ENCODE measurements around the gene CST6. TPM values are rescaled to one million over a fixed set of nuclear protein-coding genes. Genes with fewer than 3 reads are reported as not detected.
"Not testable (repeated sequence)": the region's sequence is repeated elsewhere in the genome, so short reads cannot be mapped to it uniquely, and the experiment has no call there.

CST6 gene
- total RNA-seq, 1 donor from 2014 or later, result 4.6 TPM

- DNase-seq (ENCODE audit: low spot score), result no peak
Measured at GRCh38 chr11:66014804-66015453, 3.1 kb downstream of the CST6 start.

DNA sequence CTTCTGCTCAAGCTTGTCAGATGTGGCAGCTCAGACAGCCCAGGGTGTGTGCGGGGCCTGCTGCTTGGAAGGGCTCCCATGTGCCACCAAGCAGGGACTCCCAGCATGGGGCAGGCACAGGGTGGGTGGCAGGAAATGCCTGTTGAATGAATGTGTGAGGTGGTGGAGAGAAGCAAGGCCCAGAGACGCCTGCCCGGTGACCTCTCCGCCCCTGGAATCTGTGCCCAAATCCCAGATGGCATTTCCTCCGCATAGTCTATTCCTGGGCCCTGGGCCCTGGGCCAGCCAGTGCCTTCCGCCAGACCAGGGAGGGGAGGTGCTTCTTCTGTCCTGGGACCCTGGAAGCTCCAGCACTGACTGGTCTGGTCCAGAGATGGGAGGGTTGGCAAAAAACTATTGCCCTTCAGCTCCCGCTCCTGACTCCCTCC, 3.7 kb downstream of the CST6 start:
- DNase-seq (ENCODE audit: low spot score), result peak; percentile 44

- DNase-seq (ENCODE audit: low spot score), result no peak
Measured at GRCh38 chr11:66015936-66016792, 4.4 kb downstream of the CST6 start.

- DNase-seq (ENCODE audit: low spot score), result no peak
Measured at GRCh38 chr11:66016793-66017177, 5.0 kb downstream of the CST6 start.

- no peak for DNase-seq (ENCODE audit: low spot score)
Measured at GRCh38 chr11:66017321-66017720, 5.5 kb downstream of the CST6 start.

- no peak for DNase-seq (ENCODE audit: low spot score)
Measured at GRCh38 chr11:66020212-66020611, 8.4 kb downstream of the CST6 start.

DNA sequence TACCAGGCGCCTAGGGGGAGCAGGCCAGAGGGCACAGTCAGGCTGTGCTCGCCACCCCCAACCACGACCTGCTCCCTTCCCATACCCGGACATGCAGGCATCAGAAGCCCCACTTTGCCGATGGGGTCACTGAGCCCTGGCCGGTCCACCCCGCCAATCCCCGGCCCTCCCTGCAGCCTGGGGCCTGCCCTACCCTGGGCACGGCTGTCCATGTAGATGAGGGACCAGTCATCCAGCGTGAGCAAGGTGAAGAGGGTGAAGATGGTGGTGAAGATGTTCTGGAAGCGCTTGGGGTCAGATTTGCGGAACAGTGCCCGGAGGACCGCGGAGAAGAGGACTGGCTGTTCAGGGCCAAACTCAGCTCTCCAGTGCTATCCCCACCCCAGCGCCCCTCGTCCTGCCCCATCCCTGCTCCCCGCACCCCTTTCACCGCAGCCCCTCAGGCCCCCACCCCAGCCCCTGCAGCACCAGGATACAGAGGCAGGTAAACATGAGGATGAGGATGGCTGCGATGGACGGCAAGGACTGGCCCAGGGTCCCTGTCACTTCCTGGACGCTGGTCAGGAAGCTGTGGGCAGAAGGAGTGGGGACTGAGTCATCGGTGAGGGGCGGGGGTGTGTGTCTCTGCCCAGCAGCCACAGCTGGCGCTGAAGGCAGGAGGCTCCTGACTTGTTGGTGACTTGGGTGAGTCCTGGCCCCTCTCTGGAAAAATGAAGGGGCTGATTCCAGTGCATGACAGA, 9.0 kb downstream of the CST6 start:
- DNase-seq (ENCODE audit: low spot score), result no peak

DNA sequence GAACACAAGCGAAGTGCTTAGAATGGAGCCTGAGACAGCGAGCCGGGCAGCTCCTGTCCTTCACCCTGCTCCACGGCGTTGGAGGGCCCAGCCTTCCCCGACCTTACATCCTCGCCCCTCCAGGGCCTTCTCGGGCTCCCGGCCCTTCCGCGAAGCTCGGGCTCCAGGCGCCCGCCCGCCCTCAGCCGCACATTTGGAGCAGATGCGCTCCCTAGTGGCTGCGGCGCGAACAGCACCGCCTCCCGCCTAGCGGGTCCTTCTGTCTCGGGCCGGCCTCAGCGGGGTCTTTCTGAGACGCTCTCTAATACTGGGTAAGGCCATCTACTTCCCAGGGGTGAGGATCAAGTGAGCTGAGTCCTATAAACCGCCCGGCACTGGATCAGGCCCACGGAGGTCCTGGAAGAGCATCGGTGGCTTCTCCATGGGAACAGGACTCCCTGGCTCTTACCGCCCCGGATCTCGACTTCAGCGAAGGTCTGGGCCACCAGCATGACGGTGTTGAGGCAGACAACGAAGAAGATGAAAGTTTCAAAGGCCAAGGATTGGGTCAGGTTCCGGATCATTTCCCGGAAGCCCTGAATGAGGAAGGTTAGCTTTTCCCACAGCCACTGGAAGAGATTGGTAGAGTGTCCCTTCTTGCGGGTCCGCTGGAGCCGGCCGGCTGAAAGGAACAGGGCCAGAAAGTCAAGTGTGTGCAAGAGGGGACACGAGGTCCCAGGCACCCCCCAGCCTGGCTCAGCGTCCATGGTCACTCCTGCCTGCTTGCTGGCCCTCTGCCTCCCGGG, 10.8 kb downstream of the CST6 start:
- peak; percentile 52 for DNase-seq (ENCODE audit: low spot score)

DNA sequence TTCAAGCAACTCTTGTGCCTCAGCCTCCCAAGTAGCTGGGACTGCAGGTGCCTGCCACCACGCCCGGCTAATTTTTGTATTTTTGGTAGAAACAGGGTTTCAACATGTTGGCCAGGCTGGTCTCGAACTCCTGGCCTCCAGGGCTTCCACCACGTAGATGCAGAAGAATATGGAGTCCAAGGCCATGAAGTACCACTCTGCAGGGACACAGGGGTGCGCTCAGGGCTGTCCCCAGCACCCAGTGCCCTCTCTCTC, 11.3 kb downstream of the CST6 start:
- not testable (repeated sequence) for DNase-seq (ENCODE audit: low spot score)

- DNase-seq (ENCODE audit: low spot score), result no peak
Measured at GRCh38 chr11:66026017-66026529, 14.3 kb downstream of the CST6 start, which contains the start of gene CATSPER1. TSS of gene CATSPER1 (minus strand) at chr11:66026479. CDS start at chr11:66026379, 100 bp downstream.

GRCh38 chr11:66032957-66033735, 21.3 kb downstream of the CST6 start:
- DNase-seq (ENCODE audit: low spot score), result no peak

GRCh38 chr11:66035653-66036333, 24.0 kb downstream of the CST6 start:
- no peak for DNase-seq (ENCODE audit: low spot score)

DNA sequence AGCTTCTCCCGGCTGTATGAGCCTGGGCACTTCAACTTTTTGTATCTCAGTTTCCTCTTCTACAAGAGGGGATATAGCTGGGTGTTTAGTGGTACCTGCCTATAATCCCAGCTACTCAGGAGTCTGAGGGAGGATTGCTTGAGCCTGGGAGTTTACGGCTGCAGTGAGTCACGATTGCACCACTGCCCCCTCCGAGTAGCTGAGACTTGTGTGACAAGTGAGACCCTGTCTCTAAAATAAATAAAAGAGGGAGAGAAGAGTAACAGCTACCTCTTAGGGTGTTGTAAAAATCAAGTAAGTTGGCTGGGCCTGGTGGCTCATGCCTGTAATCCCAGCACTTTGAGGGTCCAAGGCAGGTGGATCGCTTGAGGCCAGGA, 24.5 kb downstream of the CST6 start:
- DNase-seq (ENCODE audit: low spot score), result no peak

- DNase-seq (ENCODE audit: low spot score), result no peak
Measured at GRCh38 chr11:66037327-66037726, 25.5 kb downstream of the CST6 start.

DNA sequence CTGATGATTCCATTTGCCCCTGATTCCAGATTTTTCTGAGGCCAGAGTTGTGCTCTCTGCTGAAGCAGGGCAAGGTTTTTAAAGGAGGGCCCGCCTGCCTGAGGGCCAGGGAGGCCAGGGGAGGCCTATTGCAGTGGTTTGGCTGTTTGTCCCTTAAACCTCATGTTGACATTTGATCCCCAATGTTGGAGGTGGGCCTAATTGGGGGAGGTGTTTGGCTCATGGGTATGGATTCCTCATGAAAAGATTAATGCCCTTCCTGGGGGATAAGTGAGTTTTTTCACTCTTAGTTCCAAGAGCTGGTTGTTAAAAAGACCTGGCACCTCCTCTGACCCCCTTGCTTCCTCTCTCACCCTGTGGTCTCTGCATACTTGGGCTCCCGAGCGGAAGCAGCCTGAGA, 28.0 kb downstream of the CST6 start:
- no peak for DNase-seq (ENCODE audit: low spot score)

DNA sequence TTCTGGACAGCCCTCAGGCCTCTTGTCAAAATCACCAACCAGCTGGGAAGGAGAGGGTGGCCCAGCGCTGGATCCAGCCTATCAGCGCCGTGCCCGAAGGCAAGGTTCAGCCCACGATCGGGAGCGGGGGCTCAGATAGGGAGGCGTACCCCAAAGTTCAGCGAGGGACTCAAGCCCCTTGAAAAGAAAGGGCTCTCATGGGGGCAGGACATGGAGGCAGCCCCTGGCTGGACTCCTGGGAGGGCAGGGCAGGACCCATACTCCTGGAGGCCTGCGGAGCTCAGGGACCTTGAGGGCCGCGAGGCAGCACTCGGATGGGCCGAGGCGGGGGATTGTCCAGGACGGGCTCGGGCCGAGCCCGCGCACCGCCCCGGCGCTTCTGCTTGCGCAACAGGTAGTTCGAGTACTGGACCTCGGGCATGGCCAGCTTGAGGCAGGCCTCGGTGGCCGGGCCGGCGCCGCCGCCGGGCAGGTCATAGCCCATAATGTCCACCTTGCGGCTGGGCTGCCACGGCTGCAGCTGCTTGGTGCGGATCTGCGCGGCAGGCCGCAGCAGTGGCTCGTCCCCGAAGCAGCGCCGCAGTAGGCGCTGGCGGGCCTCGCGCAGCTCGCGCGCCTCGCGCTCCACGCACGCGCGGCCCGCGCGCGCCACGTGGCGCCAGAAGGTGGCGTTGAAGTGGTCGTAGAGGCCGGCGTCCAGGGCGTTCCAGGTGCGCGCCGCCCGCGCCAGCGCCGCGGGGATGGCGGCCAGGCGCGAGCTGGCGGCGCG, 30.6 kb downstream of the CST6 start:
- no peak for DNase-seq (ENCODE audit: low spot score)

DNA sequence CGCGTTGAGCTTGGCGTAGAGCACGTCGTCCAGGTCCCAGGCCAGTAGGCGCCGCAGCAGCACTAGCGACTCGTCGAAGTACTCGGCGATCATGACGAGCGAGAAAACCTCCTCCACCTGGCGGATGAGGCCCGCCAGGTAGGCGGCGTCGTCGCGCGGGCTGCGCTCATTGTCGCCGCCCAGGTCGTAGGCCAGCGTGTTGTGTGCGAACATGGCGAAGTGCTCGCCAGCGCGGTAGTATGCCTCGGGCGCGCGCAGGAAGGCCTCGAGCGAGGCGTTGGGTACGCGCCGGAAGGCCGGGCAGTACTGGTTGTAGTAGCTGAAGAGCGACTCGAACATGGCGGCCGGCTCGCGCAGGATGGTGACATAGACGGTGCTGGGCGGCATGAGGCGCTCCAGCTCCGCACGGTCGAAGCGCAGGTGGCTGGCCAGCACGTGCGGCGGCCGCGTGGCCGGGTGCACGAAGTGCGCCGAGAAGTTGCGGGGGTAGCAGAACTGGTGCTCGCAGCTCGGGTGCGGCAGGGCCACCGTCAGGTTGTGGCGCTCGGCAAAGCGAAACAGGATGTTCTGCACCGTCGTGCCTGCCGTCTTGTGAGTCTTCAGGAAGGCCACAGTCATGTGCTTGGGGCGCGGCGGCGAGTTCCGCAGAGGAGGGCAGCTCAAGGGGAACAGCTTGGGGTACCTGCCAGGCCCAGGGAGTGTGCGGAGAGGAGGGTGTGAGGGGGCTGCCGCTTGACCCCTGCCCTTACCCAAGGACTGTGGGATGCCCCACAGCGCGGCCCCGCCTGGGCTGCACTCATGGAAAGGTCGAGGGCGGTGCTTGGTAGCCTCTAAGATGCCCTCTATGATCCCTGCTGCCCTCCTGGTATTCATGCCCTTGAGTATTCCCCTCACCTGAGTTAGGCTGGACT, 31.4 kb downstream of the CST6 start:
- DNase-seq (ENCODE audit: low spot score), result no peak

DNA sequence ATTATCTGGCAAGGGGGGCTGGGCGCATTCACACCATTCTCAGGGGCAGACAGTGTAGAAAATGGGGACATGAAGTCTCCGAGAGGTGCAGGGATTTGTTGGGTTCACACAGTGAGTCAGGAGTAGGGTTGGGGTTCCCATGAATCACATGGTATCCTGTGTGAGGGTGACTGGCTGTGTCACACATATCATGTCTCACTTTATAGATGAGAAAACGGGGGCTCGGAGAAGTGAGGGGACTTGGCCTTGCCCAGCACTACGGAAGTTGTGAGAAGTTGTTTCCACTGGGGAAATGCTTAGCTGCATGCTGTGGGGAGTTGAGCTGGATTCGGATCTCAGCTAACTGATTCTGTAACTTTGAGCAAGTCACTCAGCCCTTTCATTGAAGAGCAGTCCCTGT, 32.9 kb downstream of the CST6 start:
- DNase-seq (ENCODE audit: low spot score), result no peak
